Hepatocyte (in vitro differentiated cells): Measurements from ENCODE around the gene EFHD2. TPM values are rescaled to one million over a fixed set of nuclear protein-coding genes. Genes with fewer than 3 reads are reported as not detected.

Experiments used
- DNase-seq: peaks from one replicate; pipeline ENCODE4 v3.0.0-alpha.2; 2016; ENCODE audit warnings: low spot score
- H2AFZ ChIP-seq: fragments of 200-600 bp; sonication (generic); 2 replicates; pipeline ENCODE4 v1.6.0; 2016; ENCODE audit warnings: antibody characterized with exemption, mild to moderate bottlenecking
- H3K27ac ChIP-seq: fragments of 200-600 bp; sonication (generic); 2 replicates; pipeline ENCODE4 v1.5.1; 2016; ENCODE audit warnings: mild to moderate bottlenecking
- H3K27me3 ChIP-seq: fragments of 200-600 bp; sonication (generic); 2 replicates; pipeline ENCODE4 v1.6.1; 2016
- H3K36me3 ChIP-seq: fragments of 200-600 bp; sonication (generic); replicated peaks from 2 replicates; pipeline ENCODE4 v1.5.1; 2016; ENCODE audit warnings: low read depth; ENCODE audit not compliant: insufficient read depth
- H3K4me1 ChIP-seq: fragments of 200-600 bp; sonication (generic); 2 replicates; pipeline ENCODE4 v1.5.1; 2016; ENCODE audit warnings: mild to moderate bottlenecking, moderate library complexity; ENCODE audit not compliant: insufficient read depth
- H3K4me2 ChIP-seq: fragments of 200-600 bp; sonication (generic); 2 replicates; pipeline ENCODE4 v1.6.0; 2016
- H3K4me3 ChIP-seq: fragments of 200-600 bp; sonication (generic); 2 replicates; pipeline ENCODE4 v1.5.1; 2016; ENCODE audit warnings: mild to moderate bottlenecking
- H3K79me2 ChIP-seq: fragments of 200-600 bp; sonication (generic); 2 replicates; pipeline ENCODE4 v1.6.0; 2017; ENCODE audit warnings: mild to moderate bottlenecking
- H3K9me2 ChIP-seq: fragments of 200-600 bp; sonication (generic); replicated peaks from 2 replicates; pipeline ENCODE4 v1.6.0; 2017; ENCODE audit warnings: mild to moderate bottlenecking; ENCODE audit not compliant: insufficient read depth
- H3K9me3 ChIP-seq: fragments of 200-600 bp; sonication (generic); 2 replicates; pipeline ENCODE4 v1.5.1; 2016; ENCODE audit warnings: low read depth, mild to moderate bottlenecking
- H4K20me1 ChIP-seq: fragments of 200-600 bp; sonication (generic); 2 replicates; pipeline ENCODE4 v1.6.0; 2016; ENCODE audit warnings: mild to moderate bottlenecking; ENCODE audit not compliant: insufficient read depth, poor library complexity, severe bottlenecking
- CTCF ChIP-seq: fragments of 200-600 bp; sonication (generic); IDR thresholded peaks from 2 replicates; pipeline ENCODE4 v1.5.1; 2016; ENCODE audit warnings: antibody characterized with exemption, mild to moderate bottlenecking; ENCODE audit not compliant: poor library complexity
- EZH2 ChIP-seq: fragments of 200-600 bp; sonication (generic); IDR thresholded peaks from 2 replicates; pipeline ENCODE4 v1.6.1; 2016; ENCODE audit warnings: antibody characterized with exemption, mild to moderate bottlenecking, borderline replicate concordance
- EZH2phosphoT487 ChIP-seq: fragments of 200-600 bp; sonication (generic); IDR thresholded peaks from one replicate; pipeline ENCODE4 v1.6.1; 2018; ENCODE audit warnings: antibody characterized with exemption, mild to moderate bottlenecking, low read depth, moderate library complexity; ENCODE audit not compliant: unreplicated experiment, severe bottlenecking
- WGBS: methylation state at CpG from one replicate; pipeline ENCODE4 v1.1.6; 2016; ENCODE audit warnings: low lambda C conversion rate; ENCODE audit errors: missing lambda C conversion rate; 5-methylcytosine and 5-hydroxymethylcytosine counted together
- polyA plus RNA-seq: library from polyadenylated mRNA; unstranded; fragments of >200 nt; fragmentation: Nextera tagmentation; extraction: Ambion mirVana; gene quantifications from 2 replicates; pipeline ENCODE4 v1.2.1, GENCODE V29; 2016
- total RNA-seq: library from RNA; depleted of rRNA; stranded (reverse); fragments of >200 nt; gene quantifications from 2 replicates; pipeline ENCODE4 v1.2.3, GENCODE V29; 2014

Gene EFHD2
- total and polyA plus RNA-seq, 2 experiments from 2014 or later: 34.4 to 63.7 TPM

GRCh38 chr1:15422871-15423270, 13.2 kb downstream of the EFHD2 start:
- Histone ChIP-seq H3K27ac (peak overlapping the region; percentile 83), H3K27me3 (no peaks in the 10 kb centered on the region), H3K36me3 (no peaks in the 10 kb centered on the region), H3K4me3 (no peak overlapping the region), H3K4me1 (peaks cover 15% of the 10 kb centered on the region), H4K20me1 (no peaks in the 10 kb centered on the region), H3K9me2 (no peaks in the 10 kb centered on the region), H2AFZ (no peak overlapping the region), H3K4me2 (no peak overlapping the region), H3K9me3 (no peaks in the 10 kb centered on the region), H3K79me2 (peaks cover 14% of the 10 kb centered on the region)
- no peak for DNase-seq
- 98% methylated on average over 8 of the region's 8 CpGs for WGBS
- TF ChIP-seq EZH2phosphoT487: no peak
- no peak for TF ChIP-seq CTCF
- no peak for TF ChIP-seq EZH2

- no peaks in the 10 kb centered on the region for H3K36me3 ChIP-seq
- DNase-seq: no peak
- peaks cover 15% of the 10 kb centered on the region for H3K4me1 ChIP-seq
- peaks cover 14% of the 10 kb centered on the region for H3K79me2 ChIP-seq
- no peak overlapping the region for H3K4me3 ChIP-seq
- no peaks in the 10 kb centered on the region for H3K9me2 ChIP-seq
- H3K27ac ChIP-seq: peak overlapping the region; percentile 83
- 86% methylated on average over 11 of the region's 11 CpGs for WGBS
- no peaks in the 10 kb centered on the region for H4K20me1 ChIP-seq
- H3K27me3 ChIP-seq: no peaks in the 10 kb centered on the region
- H2AFZ ChIP-seq: no peak overlapping the region
- H3K9me3 ChIP-seq: no peaks in the 10 kb centered on the region
- peak overlapping the region; percentile 6 for H3K4me2 ChIP-seq
- TF ChIP-seq CTCF (no peak), EZH2 (no peak), EZH2phosphoT487 (no peak)
These were observed 13.8 kb downstream of the EFHD2 start for GRCh38 chr1:15423355-15424077.

GRCh38 chr1:15424146-15424667, 14.5 kb downstream of the EFHD2 start:
- H3K79me2 ChIP-seq: peaks cover 11% of the 10 kb centered on the region

More at GRCh38 chr1:15424146-15424667, 14.5 kb downstream of the EFHD2 start:
- Histone ChIP-seq H4K20me1 (no peaks in the 10 kb centered on the region), H3K4me2 (peak overlapping the region; percentile 6), H3K36me3 (no peaks in the 10 kb centered on the region), H3K27me3 (no peaks in the 10 kb centered on the region), H3K27ac (peak overlapping the region; percentile 83), H2AFZ (no peak overlapping the region), H3K4me3 (no peak overlapping the region), H3K9me2 (no peaks in the 10 kb centered on the region), H3K9me3 (no peaks in the 10 kb centered on the region), H3K4me1 (peaks cover 15% of the 10 kb centered on the region)
- 69% methylated on average over 13 of the region's 13 CpGs for WGBS
- DNase-seq: peak; percentile 73
- TF ChIP-seq EZH2phosphoT487: no peak
- TF ChIP-seq CTCF: no peak
- no peak for TF ChIP-seq EZH2
